GM12878 (cell line): ENCODE measurements around the gene ARL4D. TPM values are rescaled to one million over a fixed set of nuclear protein-coding genes. Genes with fewer than 3 reads are reported as not detected.

ENCODE experiments used
- BCL3 ChIP-seq: IDR thresholded peaks from 2 replicates; pipeline ENCODE4 v1.6.1; 2011; ENCODE audit warnings: borderline replicate concordance, low read depth, mild to moderate bottlenecking, moderate library complexity, low read length; ENCODE audit not compliant: insufficient read depth, poor library complexity, severe bottlenecking
- CHD4 ChIP-seq: fragments of 200-600 bp; sonication (generic); IDR thresholded peaks from 2 replicates; pipeline ENCODE4 v1.6.1; 2016; ENCODE audit warnings: mild to moderate bottlenecking
- EGR1 ChIP-seq, 2 experiments: IDR thresholded peaks; 1 replicate in 1 of 2; 2 replicates in 1 of 2; pipeline ENCODE4 v1.6.1; 2011 to 2012; ENCODE audit warnings: low read depth in 2 of 2, low read length in 2 of 2, borderline replicate concordance in 1 of 2, mild to moderate bottlenecking in 1 of 2, moderate library complexity in 1 of 2
- ETV6 ChIP-seq, 2 experiments: fragments of 450-650 bp in 1 of 2; IDR thresholded peaks in 1 of 2; conservative IDR thresholded peaks in 1 of 2; 2 replicates each; pipeline ENCODE4 v1.6.1; 2014; ENCODE audit warnings: antibody characterized with exemption in 1 of 2, borderline replicate concordance in 1 of 2, low read depth in 1 of 2, mild to moderate bottlenecking in 1 of 2, moderate library complexity in 1 of 2
- GABPA ChIP-seq: IDR thresholded peaks from 2 replicates; pipeline ENCODE4 v1.6.1; 2014; ENCODE audit warnings: antibody characterized with exemption, low read depth, mild to moderate bottlenecking, inconsistent platforms
- IRF3 ChIP-seq: fragments of 450-650 bp; IDR thresholded peaks from 2 replicates; pipeline ENCODE4 v1.6.1; 2014; ENCODE audit warnings: mild to moderate bottlenecking
- JUND ChIP-seq: IDR thresholded peaks from 2 replicates; pipeline ENCODE4 v1.6.1; 2012; ENCODE audit warnings: low read depth, mild to moderate bottlenecking, low read length, improper control_type of control experiment, moderate library complexity
- MYC ChIP-seq: IDR thresholded peaks from 2 replicates; pipeline ENCODE4 v1.6.1; 2011; ENCODE audit warnings: mild to moderate bottlenecking, low read length, moderate library complexity, inconsistent platforms; ENCODE audit not compliant: insufficient read depth, insufficient replicate concordance, insufficient read length, severe bottlenecking
- NKRF ChIP-seq: fragments of 450-650 bp; conservative IDR thresholded peaks from 2 replicates; pipeline ENCODE4 v1.6.1; 2017; ENCODE audit warnings: mild to moderate bottlenecking, moderate library complexity
- NR2C2 ChIP-seq: IDR thresholded peaks from 2 replicates; pipeline ENCODE4 v1.6.1; 2011; ENCODE audit warnings: borderline replicate concordance, low read depth; ENCODE audit not compliant: control insufficient read depth, insufficient read length
- NR2F1 ChIP-seq: fragments of 450-650 bp; conservative IDR thresholded peaks from 2 replicates; pipeline ENCODE4 v1.6.1; 2017; ENCODE audit warnings: mild to moderate bottlenecking
- NRF1 ChIP-seq: conservative IDR thresholded peaks from 2 replicates; pipeline ENCODE4 v1.6.1; 2011; ENCODE audit warnings: mild to moderate bottlenecking, low read depth, low read length, improper control_type of control experiment
- PAX5 ChIP-seq: IDR thresholded peaks from 2 replicates; pipeline ENCODE4 v1.6.1; 2011; ENCODE audit warnings: low read depth, low read length, borderline replicate concordance
- PAX8 ChIP-seq: fragments of 450-650 bp; IDR thresholded peaks from 2 replicates; pipeline ENCODE4 v1.6.1; 2017; ENCODE audit warnings: mild to moderate bottlenecking, moderate library complexity
- RELB ChIP-seq: fragments of 450-650 bp; IDR thresholded peaks from 2 replicates; pipeline ENCODE4 v1.6.1; 2017; ENCODE audit warnings: low read depth, mild to moderate bottlenecking, moderate library complexity
- SIN3A ChIP-seq: IDR thresholded peaks from 2 replicates; pipeline ENCODE4 v1.6.1; 2012; ENCODE audit warnings: low read depth, low read length, improper control_type of control experiment
- SKIL ChIP-seq: fragments of 450-650 bp; IDR thresholded peaks from 2 replicates; pipeline ENCODE4 v1.6.1; 2017; ENCODE audit warnings: mild to moderate bottlenecking, low read depth, inconsistent platforms; ENCODE audit not compliant: poor library complexity, severe bottlenecking
- TCF7 ChIP-seq: IDR thresholded peaks from 2 replicates; pipeline ENCODE4 v1.6.1; 2014; ENCODE audit warnings: antibody characterized with exemption, borderline replicate concordance
- USF1 ChIP-seq: IDR thresholded peaks from 2 replicates; pipeline ENCODE4 v1.6.1; 2011; ENCODE audit warnings: borderline replicate concordance, low read depth, mild to moderate bottlenecking, moderate library complexity, mixed read lengths, low read length; ENCODE audit not compliant: insufficient read depth; ENCODE audit errors: extremely low read length
- polyA plus RNA-seq, 11 experiments: library from polyadenylated mRNA; depleted of rRNA in 4 of 11; unstranded in 6 of 11; stranded (reverse) in 5 of 11; fragments of >200 nt; fragmentation: Nextera tagmentation in 4 of 11; fragmentation: Illumina TruSeq in 1 of 11; extraction: Ambion mirVana in 4 of 11; extraction: Trizol in 1 of 11; gene quantifications; 1 replicate in 1 of 11; 2 replicates in 10 of 11; pipeline versions ENCODE4 v1.2.1 to v1.2.3, GENCODE V29; 2011 to 2016; ENCODE audit warnings: inconsistent platforms in 2 of 11, missing spikeins in 2 of 11, low read depth in 1 of 11
- total RNA-seq, 4 experiments: library from RNA; depleted of rRNA in 3 of 4; stranded (reverse); fragments of >200 nt in 3 of 4; fragmentation: Illumina TruSeq in 1 of 4; extraction: Trizol in 1 of 4; gene quantifications; 2 replicates each; pipeline versions ENCODE4 v1.2.1 to v1.2.3, GENCODE V29; 2013 to 2021

The ARL4D gene
- total and polyA plus RNA-seq, 10 of the 15 experiments (the other 5 are each of a cell fraction or from before 2014, with no cell fraction given) = 0.10 to 1.5 (median 0.75) TPM

- no peak for TF ChIP-seq IRF3
- no peak for TF ChIP-seq EGR1 (IDR thresholded peaks at IDR 0.05; ENCODE audit: borderline replicate concordance in 1 of 2, low read depth in 2 of 2, low read length in 2 of 2)
- no peak for TF ChIP-seq SIN3A
- TF ChIP-seq GABPA = no peak
- no peak for TF ChIP-seq NKRF
- no peak for TF ChIP-seq MYC
- TF ChIP-seq PAX8 = no peak
- no peak for TF ChIP-seq BCL3
- TF ChIP-seq CHD4 = no peak
- TF ChIP-seq SKIL = no peak
- no peak for TF ChIP-seq NRF1
- TF ChIP-seq PAX5 = peak; percentile 79; the same call in 1 of the 2 replicates
- TF ChIP-seq NR2F1 = peak; percentile 92
- peak; percentile 79 for TF ChIP-seq RELB
- peak; percentile 84 for TF ChIP-seq TCF7
- no peak for TF ChIP-seq USF1
- no peak for TF ChIP-seq NR2C2
- no peak for TF ChIP-seq ETV6 (conservative IDR thresholded peaks at IDR 0.05 in 1 of 2, IDR thresholded peaks at IDR 0.05 in 1 of 2; ENCODE audit: borderline replicate concordance in 1 of 2, low read depth in 1 of 2)
- no peak for TF ChIP-seq JUND
Observed at GRCh38 chr17:43372273-43372911, 26.4 kb upstream of the ARL4D start (continued).
